Measurements from ENCODE around the gene PRUNE2.

- TF ChIP-seq CTCF (IDR thresholded peaks at IDR 0.05) (peak in 1 of 3 experiments; percentile 37), POLR2A (IDR thresholded peaks at IDR 0.05; ENCODE audit: low read depth) (no peak)
Observed at GRCh38 chr9:76761448-76761847, 144.5 kb downstream of the PRUNE2 start.
